Fibroblast of pulmonary artery (primary cell): ENCODE measurements around the gene SHISAL2A.

ENCODE experiments used
- DNase-seq: peaks from one replicate; pipeline ENCODE4 v3.0.0-alpha.2; 2010; ENCODE audit warnings: low read depth
- H3K4me3 ChIP-seq: replicated peaks from 2 replicates; pipeline ENCODE4 v1.5.1; 2011; ENCODE audit warnings: low read depth, mild to moderate bottlenecking, control low read depth, low read length, moderate library complexity
- TF ChIP-seq, protein P1 (sequence below): IDR thresholded peaks from 2 replicates; pipeline ENCODE4 v1.5.1; 2011; ENCODE audit warnings: mild to moderate bottlenecking, control low read depth, low read length, inconsistent platforms; ENCODE audit errors: missing control alignments

The SHISAL2A gene

DNA sequence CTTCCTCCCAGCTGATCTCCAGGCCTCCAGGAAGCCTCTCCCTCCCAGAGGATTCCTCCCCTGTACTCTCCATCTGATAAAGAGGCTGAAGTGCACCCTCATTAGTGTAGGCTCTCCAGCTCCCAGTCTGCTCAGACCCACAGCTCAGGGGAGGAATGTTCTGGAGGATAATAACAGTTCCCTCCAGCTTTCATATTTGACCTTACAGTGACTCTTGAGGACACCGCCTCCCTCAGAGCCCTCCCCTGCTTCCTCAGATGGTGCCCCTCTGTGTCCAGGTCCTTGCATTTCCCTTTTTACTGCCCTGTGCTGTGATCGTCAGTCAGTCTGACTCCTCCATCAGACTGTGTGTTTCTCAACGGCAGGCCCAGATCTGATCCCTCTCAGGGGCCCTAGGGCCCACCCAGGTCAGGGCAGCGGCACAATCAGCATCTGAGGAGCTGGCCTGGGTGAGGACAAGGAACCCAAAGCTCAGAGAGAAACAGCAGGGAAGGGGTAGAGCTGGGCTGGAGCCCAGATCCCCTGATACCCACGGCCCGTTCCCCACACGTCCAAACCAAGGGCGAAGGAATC is 1.1 kb upstream of the SHISAL2A start:
- DNase-seq = no peak
- no peak overlapping the region for H3K4me3 ChIP-seq
- TF ChIP-seq, protein P1, sequence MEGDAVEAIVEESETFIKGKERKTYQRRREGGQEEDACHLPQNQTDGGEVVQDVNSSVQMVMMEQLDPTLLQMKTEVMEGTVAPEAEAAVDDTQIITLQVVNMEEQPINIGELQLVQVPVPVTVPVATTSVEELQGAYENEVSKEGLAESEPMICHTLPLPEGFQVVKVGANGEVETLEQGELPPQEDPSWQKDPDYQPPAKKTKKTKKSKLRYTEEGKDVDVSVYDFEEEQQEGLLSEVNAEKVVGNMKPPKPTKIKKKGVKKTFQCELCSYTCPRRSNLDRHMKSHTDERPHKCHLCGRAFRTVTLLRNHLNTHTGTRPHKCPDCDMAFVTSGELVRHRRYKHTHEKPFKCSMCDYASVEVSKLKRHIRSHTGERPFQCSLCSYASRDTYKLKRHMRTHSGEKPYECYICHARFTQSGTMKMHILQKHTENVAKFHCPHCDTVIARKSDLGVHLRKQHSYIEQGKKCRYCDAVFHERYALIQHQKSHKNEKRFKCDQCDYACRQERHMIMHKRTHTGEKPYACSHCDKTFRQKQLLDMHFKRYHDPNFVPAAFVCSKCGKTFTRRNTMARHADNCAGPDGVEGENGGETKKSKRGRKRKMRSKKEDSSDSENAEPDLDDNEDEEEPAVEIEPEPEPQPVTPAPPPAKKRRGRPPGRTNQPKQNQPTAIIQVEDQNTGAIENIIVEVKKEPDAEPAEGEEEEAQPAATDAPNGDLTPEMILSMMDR = no peak

DNA sequence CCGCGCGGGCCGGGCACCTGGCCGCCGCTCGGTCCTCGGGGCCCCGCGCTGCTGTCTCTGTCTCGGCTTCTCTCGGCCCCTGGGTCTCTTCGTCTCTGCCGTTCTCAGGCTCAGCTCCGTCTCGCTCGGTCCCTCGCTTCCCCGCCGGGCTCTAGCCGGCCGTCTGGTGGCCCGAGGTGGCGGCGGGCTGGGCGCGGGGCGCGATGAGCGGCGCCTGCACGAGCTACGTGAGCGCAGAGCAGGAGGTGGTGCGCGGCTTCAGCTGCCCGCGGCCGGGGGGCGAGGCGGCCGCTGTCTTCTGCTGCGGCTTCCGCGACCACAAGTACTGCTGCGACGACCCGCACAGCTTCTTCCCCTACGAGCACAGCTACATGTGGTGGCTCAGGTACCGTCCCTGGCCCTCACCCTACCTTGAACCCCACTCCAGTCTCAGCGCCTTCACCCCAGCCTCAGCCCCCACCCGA is 355 bp downstream of the SHISAL2A start:
- TF ChIP-seq, protein P1 = no peak
- H3K4me3 ChIP-seq = no peak overlapping the region
- no peak for DNase-seq

DNA sequence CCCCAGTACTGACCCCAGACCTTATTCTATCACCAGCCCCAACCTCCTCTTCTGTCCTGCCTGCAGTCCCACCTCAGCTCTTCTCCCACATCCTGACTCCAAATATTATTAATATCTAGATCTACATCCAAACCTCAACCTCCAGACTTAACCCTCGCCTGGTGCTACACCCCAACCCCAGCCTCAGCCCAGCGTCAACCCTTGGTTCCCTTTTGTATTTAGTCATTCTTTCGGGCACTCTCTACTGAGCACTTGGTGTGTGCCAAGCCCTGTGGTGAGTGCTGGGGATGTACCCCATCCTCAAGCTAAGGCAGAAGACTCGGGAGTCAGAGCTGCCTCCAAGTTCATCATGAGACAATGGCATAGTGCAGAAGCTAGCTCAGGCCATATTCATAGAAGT is 1.1 kb downstream of the SHISAL2A start:
- no peak overlapping the region for H3K4me3 ChIP-seq
- TF ChIP-seq, protein P1 = no peak
- no peak for DNase-seq

DNA sequence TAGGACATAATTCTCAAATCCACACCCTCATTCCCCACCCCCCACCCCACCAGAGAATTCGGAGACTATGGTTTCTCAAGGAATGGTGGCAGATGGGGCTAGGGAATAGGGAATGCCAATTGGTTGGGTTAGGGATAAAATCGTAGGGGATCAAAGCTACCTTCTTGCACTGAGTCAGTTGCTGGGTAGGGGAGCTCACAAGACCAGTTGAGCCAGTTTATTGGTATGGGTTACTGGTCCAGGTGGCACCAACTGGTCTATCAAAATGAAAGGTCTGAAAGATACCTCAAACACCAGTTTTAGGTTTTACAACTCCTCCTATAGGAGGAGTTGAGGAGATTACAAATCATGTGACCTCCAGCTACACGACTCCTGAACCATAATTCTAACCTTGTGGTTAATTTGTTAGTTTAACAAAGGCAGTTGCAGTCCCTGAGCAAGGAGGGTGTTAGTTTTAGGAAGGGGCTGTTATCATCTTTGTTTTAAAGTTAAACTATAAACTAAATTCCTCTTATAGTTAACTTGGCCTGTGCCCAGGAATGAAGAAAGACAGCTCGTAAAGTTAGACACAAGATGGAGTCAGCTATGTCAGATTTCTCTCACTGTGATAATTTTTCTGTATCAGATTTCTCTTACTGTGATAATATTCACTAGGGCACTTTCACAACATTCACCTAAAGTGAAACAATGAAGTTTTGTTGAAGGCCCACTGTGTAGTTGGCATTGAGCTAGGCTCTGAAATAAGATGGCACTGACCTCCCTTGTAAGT is 2.5 kb downstream of the SHISAL2A start:
- DNase-seq = no peak
- TF ChIP-seq, protein P1 = no peak
- H3K4me3 ChIP-seq = no peak overlapping the region

DNA sequence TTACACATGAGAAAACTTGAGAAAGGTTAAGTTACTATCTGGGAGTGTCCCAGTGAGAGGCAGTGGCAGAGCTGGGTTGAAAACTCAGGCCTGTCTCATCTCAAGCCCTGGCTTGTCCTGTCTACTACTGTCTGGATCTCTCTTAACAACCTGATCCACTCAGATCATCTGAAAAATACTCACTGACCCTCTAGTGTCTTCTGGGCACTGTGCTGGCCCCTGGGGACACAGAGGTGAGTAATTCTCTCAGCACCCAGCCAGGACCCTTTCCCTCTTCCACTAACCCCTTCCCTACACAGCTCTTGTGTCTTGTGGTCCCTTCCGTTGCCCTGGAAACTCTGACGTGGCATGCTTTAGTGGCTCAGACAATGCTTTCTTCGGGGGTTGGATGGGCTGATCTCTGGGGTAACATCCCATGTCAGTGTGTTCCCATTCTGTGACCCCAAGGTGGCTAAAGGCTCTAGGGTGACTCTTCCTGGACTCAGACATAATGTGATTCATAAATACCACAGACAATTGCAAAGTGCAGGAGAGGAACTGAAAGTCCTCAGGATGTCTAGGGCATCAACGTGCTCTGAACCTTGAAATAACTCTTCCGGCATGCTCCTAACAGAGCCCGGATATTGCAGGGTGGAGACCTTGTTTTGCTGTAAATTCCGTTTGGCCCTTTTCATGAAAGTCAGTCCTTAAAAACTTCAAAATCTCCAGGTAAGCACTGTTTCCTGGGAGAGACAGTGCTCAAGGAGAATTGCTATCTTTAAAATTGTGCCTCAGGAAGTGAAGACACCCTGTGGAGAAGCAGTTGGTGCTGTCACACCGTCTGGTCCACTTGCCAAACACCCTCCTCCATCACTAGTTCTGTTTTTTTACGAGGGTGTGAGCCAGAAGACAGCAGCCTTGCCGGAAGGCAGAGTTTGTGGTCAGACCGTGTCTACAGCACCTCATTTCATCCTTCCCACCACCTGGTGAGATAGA is 4.0 kb downstream of the SHISAL2A start:
- no peak overlapping the region for H3K4me3 ChIP-seq
- TF ChIP-seq, protein P1 = no peak
- DNase-seq = no peak

DNA sequence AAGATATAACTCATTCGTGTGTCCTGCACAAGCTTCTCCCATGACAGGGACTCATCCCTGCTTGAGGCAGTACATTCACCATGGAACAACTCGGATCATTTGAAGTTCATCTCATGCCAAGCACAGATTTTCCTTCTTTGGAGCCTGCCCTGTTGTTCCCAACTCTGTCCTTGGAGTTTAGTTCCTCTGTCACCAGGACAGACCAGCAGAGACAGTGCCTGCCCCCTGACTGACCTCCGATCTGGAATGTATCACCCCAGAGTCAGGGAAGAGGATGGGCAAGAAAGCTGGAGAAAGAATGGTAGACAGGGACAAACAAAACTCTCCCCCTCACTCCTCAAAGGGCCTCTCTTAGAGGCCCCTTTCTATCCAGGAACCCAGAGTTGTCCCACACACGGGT is 5.0 kb downstream of the SHISAL2A start:
- no peak for DNase-seq
- no peak overlapping the region for H3K4me3 ChIP-seq
- TF ChIP-seq, protein P1 = no peak
